HG03159 (cell line): ENCODE measurements around the gene ZNF205.

ENCODE experiments used
- ATAC-seq: cut with Tn5 transposase; IDR thresholded peaks from one replicate; pipeline ENCODE4 v1.9.1; 2021; ENCODE audit warnings: mild to moderate bottlenecking, moderate library complexity; ENCODE audit not compliant: unreplicated experiment

The ZNF205 gene

DNA sequence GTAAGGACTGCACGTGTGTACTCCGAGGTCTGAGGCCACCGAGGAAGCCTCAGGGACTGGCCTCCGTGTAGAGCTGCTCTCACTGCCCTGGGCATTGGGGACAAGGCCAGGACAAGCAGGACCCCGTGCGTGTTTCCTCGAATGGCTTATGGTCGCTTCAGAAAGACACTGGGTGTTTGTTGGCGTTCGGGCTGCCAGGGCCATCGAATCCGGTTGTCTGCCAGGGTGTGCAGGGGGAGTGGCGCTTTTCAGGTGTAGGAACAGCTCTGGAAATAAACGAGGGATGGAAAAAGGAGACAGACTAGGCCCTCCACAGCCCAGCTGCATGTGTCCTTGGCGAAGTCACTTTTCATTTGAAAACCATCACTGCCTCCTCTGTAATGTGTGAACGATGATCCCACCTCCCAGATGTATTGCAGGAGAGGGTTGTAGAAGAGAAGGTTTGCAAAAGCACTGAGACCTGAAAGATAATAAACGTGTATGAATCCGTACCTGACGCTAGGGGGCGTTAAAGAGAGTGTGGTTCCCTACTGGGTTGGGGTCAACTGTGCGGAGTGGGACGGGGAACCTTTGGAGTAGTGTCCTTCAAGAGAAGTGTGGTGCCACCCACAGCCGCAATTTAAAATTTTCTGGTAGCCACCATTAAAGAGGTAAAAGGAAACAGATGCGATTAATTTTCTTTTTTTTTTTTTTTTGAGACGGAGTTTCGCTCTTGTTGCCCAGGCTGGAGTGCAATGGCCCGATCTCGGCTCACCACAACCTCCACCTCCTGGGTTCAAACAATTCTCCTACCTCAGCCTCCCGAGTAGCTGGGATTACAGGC, 11.2 kb upstream of the ZNF205 start:
- ATAC-seq = no peak

DNA sequence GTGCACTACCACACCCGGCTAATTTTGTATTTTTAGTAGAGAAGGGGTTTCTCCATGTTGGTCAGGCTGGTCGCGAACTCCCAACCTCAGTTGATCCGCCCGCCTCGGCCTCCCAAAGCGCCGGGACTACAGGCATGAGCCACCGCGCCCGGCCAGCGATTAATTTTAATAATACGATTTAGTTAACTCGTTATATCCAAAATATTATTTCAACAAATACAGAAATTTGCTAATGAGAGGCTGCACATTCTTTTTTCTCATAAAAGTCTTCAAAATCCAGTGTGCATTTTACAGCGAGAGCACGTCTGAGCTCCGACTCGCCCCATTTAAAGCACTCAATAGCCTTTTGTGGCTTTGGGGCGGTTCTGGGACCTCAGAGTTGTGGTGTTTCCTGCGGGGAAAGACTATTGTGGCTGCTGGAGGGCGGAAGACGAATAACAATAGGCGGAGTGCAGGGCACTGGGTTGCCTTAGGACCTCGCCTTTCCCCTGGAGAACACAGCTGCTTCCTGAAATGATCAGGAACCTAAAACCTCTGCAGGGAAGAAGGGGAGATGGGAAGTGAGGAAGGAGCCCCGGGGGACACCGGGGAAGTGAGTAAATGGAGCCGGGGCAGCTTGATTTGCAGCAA, 10.4 kb upstream of the ZNF205 start:
- no peak for ATAC-seq

DNA sequence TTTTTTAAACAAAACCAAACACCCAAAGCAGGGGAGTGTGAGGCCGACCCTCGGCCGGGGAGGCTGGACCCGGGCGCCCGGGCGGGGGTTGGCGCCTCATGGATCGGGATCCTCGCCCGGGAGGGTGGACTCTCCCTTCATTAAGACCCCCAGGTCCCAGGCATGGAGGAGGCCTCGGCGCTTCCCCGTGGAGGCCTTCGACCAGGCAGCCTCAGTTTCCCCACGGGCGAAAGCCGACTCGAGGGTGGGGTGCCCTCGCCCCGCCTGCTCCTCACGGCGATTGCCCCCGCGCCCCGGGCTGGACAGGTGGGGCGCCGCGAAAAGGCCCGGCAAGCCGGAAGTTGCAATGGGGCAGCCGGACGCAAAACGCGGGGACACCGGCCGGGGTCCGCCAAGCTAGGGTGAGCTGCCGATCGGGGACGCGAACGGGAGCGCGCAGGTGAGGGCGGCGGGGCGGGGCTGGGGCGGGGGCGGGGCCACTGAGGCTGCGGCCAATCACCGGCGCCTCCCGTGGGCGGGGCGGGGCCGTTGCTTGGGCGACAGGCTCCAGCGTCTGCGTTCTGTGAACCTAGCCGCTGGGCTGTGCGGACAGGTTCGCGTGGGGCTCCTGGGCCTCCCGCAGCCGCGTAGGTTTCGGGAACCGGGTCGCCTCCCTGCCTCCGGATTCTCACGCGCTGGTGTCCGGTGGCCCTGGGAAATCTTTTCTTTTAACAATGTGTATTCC, 6.0 kb upstream of the ZNF205 start:
- peak; percentile 67 for ATAC-seq

DNA sequence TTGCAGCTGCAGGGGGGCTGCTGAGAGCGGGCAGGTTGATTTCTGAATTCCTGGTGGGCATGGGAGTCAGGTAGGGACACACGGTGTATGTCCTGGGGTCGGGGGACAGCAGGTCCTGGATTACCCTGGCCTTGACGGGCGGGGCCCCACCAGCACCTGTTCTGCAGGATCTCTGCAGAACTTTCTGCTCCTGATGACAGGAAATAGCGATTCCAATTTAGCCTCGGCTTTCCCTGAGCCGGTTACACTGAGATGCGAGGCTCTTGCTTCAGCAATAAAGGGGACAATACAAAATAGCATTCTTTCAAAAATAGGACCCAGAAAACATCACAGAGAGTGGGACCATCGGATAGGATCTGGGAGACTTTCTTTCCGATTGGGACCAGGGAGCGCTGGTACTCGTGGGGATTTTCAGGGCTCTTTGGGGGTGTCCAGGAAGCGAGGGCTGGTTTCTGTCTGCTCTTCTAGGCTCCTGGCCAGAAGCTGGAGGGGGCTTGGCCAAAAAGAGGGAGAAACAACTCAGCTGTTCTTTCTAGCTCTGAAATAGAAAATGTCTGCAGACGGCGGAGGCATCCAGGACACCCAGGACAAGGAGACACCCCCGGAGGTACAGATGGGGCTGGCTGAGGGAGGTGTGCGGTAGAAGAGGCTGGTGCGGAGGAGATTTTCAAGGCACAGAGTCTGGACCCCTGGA, 642 bp downstream of the ZNF205 start:
- no peak for ATAC-seq

DNA sequence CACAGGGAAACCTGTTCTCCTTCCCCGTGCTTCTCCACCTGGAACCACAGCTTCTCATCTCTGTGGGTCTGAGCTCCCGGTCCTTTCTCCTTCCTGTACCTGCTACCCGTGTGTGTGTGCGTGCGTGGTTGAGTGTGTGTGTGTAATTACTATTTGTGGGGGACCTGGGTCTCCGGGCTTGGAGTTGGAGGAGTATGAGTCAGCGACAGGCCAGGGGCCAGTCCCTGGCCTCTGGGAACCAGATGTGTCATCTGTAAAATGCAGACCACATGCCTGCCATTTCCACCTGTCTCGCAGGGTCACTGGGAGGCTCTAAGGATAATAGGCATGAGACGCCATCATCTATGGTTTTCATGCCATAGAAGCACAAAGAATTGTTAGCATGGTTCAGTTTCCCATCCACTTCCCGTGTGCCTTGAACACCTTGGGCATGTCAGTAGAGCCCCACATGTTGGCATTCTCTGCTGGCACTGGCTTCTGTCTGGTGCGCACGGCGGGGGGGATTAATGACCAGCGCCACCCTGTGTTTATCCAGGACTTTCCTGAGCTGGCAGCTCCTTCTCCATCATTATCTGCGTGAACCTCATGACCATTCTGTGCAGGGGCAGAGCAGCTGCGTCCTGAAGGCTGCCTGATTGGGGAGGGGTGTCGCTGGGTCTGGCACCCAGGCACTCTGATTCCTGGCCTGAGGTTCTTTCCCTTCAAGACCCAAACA, 1.5 kb downstream of the ZNF205 start:
- no peak for ATAC-seq

DNA sequence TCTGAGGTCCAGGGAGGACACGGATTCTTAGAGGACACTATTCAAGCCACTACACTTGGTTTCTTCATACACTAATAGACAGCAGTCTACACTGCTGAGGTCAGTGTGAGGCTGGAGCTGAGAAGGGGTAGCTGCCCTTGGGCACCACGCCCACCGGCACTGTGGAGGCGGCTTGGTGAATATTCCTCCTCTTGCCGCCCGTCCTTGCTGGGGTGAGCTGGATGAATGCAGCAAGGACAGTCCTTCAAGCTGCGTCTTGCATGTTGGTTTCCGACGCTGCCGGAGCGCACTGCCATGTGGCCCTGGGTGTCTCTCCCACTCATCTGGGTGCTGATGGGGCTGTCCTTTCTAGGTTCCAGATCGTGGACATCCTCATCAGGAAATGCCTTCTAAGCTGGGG, 2.6 kb downstream of the ZNF205 start:
- no peak for ATAC-seq

DNA sequence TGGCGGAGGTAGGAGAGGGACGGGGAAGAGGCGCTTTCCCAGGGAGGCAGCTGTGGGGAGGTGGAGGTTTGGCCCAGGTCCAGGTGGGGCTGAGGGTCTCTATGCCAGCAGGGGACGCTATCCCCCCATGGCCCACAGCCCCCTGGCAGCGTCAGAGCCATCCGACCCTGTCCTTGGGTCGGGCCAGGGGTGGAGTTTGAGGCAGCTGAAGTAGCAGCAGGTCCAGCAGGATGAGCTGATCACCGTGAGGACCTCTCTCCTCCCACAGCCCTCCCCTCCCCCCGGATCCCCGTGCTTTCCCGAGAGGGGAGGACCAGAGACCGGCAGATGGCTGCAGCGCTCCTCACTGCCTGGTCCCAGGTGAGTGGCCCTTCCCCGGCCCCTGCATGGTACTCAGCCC, 3.2 kb downstream of the ZNF205 start:
- no peak for ATAC-seq

DNA sequence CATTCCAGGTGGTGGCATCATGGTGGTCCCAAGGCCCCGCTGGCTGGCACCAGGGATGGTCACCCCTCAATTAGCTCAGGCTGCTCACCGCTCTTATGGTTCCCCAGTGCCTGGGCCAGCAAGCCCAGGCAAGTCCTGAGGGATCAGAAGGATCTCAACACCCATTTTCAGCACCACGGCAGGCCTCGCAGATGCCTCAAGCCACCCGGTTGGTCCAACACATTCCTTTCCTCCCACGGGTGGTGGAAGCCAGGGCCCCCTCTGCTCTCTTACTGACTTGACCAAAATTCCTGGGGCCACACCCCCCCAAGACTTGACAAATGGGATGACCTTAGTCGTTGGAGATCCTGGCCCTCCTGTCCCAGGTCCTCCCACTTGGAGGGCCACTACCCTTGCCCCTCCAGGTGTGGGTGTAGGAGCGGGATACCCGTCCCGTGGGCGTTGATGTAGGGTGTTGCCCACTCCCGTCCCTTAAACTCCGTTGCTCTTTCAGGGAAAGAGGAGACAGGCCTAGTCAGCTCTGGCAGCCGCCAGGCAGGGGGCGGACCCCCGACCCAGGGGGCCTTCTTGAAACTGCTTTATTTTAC, 5.9 kb downstream of the ZNF205 start:
- no peak for ATAC-seq

DNA sequence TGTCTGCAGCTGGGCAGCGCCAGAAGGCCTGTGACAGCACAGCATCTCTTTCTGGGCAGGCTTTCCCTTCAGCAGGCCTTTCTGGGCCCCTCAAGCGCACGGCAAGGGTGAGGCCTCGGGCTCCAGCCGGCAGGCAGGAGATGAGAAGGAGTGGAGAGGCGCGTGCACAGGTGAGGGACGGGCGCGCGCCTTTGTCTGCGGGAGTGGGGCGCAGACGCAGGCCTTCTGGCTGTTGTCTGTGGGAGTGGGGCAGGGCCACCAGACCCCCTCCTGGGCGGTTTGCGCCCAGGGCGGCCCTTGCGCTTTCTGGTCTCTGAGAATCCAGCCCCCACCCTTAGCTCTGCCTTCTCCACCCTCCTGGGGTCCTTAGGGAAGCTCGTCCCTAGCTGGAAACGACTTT, 6.5 kb downstream of the ZNF205 start:
- no peak for ATAC-seq

DNA sequence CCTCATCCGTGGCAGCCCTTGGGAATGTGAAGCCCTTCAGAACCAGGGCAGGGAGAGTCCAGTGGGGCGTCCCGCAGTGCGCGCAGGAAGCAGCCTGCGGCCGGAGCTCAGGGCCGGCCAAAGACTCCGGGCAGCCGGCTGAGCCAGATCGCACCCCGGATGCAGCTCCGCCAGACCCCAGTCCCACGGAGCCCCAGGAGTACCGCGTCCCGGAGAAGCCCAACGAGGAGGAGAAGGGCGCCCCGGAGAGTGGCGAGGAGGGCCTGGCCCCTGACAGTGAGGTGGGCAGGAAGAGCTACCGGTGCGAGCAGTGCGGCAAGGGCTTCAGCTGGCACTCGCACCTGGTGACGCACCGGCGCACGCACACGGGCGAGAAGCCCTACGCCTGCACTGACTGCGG, 6.9 kb downstream of the ZNF205 start:
- no peak for ATAC-seq

DNA sequence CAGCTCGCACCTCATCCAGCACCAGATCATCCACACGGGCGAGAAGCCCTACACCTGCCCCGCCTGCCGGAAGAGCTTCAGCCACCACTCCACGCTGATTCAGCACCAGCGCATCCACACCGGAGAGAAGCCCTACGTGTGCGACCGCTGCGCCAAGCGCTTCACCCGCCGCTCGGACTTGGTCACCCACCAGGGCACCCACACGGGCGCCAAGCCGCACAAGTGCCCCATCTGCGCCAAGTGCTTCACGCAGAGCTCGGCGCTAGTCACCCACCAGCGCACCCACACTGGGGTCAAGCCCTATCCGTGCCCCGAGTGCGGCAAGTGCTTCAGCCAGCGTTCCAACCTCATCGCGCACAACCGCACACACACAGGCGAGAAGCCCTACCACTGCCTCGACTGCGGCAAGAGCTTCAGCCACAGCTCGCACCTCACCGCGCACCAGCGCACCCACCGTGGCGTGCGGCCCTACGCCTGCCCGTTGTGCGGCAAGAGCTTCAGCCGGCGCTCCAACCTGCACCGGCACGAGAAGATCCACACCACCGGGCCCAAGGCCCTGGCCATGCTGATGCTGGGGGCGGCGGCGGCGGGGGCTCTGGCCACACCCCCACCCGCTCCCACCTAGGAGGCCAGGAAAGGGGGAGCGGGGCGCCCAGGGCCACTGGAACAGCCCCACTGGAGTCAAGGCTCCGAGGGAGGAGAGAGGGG, 7.5 kb downstream of the ZNF205 start:
- no peak for ATAC-seq

DNA sequence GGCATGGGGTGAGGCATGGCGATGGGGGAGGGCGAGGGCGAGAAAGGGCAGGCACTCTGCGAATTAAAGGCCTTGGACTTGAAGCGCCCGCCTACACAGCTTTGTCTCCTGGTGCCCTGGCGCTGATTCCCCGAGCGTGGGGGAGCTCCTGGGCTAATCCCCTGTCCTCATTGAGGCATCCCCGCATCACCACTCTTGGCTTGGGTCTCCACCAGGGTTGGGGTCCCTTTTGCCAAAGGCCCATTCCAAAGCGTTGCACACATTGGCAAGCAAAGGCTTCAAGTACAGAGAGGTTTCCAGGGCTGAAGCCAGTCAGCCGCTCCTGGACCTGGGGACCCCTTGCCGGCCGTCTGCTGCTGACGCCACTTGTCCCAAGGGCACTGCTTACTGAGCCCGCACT, 8.0 kb downstream of the ZNF205 start:
- no peak for ATAC-seq

DNA sequence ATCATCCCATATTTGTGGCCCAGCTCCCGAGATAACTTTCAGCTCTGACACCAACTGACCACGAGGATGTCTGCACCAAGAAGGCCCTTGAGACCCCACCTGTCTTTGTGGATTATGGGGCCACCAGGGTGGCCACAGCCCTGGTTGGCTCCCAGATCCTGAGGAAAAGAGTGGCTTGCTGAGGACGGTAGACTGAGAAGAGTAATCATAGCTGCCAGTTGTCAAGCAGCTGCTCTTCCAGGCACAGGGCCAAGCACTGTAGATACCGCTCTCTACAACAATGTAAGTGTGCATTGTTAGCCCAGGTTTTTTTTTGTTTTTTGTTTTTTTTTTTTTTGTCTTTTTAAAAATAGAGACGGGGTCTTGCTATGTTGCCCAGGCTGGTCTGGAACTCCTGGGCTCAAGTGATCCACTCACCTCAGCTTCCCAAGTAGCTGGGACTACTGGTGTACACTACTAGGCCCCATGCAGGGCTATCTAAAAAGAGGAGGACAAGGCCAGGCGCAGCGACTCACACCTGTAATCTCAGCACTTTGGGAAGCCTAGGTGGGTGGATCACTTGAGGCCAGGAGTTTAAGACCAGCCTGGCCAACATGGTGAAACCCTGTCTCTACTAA, 9.6 kb downstream of the ZNF205 start:
- ATAC-seq = no peak

DNA sequence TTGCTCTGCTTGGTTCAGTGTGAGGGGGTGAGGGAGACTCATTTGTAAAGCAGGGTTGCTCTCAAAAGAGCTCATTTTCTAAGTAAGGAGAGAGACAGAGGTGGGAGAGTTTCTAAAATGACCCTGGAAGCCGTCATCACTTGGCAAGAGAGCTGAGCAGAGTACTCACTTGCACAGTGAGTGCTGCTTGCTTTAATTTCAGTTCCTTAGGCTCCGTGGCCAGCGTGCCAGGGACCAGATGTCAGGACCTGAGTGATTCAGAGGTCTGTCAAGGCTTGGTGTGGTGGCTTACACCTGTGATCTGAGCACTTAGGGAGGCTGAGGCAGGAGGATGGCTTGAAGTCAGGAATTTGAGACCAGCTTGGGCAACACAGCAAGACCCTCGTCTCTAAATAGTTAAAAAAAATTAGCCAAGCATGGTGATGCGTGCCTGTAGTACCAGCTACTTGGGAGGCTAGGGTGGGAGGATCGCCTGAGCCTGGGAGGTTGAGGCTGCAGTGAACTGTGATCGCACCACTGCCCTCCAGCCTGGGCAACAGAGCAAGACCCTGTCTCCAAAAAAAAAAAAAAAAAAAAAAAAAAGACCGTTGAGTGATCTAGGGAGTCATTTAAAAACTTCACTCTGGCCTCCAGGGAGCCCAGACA, 10.7 kb downstream of the ZNF205 start:
- ATAC-seq = no peak

DNA sequence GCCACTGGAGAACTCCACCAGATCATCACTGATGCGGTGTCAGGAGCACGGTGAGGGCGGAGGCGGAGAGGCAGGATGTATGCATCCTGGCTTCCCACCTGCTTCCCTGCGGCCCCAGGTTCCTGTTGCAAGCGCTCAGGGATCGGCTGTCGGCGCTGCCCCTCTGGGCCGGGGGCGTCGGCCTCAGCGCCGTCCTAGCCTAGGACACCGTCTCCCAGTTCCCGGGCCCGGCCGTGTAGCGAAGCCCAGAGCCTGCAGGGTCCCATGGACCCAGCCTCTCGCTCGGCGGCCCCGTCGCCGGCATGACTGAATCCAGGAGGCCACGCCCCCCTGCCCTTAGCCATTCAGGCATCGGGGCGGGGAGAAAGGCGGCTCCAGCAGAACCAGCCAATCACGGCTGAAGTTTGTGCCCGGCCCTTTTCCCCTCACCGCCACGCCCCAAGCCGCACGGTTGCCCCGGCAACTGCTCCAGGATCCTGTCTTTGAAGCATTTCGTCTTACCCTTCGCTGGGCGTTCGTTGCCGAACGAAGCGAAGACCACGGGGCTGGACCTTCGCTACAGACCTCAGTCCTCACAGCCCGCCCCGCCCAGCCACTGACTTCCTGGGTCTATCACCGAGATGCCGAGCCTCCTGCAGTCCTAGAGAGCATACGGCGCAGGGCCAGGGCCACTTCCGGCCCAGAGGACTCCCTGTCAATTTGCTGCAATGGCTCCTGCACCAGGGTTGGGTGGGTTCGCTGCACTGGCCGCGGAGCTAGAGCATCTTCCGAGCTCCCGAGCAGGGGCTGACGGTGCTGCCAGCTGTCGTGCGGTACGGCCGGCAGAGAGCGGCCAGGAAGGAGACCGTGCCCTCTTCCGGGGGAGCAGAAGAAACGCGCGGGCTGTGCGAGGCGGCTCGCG, 11.8 kb downstream of the ZNF205 start:
- ATAC-seq = peak; percentile 88

DNA sequence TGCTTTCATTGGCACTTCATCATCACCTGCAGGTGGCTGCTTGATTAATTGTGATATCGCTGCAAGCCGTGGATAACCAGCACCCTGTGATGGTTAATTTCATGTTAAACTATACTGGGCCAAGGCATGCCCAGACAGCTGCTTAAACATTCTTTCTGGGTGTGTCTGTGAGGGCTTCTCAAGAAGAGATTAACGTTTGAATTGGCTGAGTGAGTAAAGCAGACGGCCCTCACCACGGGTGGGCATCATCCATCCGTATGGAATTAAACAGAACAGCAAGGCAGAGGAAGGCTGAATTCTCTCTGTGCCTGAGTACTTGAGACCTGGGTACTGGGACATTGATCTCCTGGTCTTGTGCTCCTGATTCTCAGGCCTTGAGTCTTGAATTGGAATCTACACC, 15.4 kb downstream of the ZNF205 start:
- no peak for ATAC-seq

DNA sequence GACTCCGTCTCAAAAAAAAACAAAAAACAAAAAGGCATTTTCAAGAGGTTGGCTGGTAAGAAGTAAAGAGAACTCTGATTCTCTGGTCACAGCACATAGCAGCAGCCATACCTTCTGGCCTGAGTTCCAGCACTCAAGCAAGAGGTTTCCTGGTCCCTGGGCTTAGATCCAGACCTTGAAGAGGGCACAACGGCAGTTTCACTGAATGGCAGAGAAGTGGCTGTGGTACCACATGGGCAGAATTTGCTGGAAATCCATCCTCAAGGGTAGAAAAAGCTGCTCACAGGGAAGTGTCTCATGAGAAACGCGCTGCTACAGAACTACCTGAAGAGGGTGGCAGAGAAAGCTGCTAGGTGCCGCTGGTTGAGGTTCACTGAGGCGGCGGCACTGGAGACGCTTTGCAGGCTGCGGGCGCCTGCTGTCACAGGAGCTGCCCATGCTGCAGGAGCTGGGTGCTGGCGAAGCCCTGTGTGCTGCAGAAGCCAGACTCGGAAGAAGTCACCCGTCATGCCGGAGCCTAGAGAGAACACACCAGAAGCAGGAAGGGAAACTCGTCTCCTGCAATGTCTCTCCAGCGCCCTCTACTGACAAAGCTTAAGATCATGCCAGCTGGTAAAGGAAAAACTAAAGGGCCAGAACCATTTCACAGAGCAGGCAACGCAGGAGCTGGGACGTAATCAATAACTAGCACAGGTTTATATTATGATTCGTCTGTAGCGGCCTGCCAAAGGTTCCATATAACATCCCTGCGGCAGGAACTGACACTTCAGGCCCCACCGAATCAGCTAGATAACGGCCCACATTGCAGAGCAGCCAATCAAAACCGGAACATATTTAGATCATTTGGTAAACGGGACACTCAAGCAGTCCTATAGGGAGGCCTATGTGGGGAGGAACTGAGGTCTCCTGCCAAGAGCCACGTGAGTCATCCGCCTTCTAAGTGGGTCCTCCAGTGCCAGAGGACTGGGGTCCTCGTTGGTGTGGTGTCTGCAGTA, 17.0 kb downstream of the ZNF205 start:
- no peak for ATAC-seq
